SU-DHL-6 (cell line): Measurements from ENCODE around the gene RBMS3.

ENCODE experiments used
- EZH2phosphoT487 ChIP-seq: fragments of 200-600 bp; sonication (generic), shearing (Covaris generic); conservative IDR thresholded peaks from 2 replicates; pipeline ENCODE4 v1.6.1; 2018; ENCODE audit warnings: mild to moderate bottlenecking, antibody characterized with exemption, low read length, moderate library complexity, mixed read lengths
- TF ChIP-seq, protein P1 (sequence below): fragments of 200-600 bp; sonication (generic); IDR thresholded peaks from one replicate; pipeline ENCODE4 v1.5.1; 2017; ENCODE audit warnings: antibody characterized with exemption, mild to moderate bottlenecking, low read length, moderate library complexity; ENCODE audit not compliant: insufficient read depth, poor library complexity, severe bottlenecking

DNA sequence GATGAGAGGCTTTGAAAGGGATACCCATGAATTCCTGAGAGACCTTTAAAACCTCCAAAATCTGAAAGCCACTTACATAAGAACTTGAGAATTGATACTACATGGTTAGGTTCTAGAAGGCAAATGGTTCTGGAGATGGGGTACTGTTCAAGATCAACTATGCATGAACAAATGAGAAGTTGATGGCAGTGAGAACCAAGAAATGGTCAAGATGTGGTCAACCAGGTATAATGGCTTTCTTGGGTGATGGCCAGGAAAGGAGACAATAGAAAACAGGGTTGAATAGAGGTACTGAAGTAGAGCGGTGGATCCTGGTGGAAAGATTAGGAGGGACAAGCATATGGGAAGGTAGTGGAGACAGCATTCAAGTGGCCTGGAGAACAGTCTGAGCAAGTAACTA is 200.4 kb downstream of the RBMS3 start:
- TF ChIP-seq EZH2phosphoT487, result no peak
- TF ChIP-seq, protein P1, sequence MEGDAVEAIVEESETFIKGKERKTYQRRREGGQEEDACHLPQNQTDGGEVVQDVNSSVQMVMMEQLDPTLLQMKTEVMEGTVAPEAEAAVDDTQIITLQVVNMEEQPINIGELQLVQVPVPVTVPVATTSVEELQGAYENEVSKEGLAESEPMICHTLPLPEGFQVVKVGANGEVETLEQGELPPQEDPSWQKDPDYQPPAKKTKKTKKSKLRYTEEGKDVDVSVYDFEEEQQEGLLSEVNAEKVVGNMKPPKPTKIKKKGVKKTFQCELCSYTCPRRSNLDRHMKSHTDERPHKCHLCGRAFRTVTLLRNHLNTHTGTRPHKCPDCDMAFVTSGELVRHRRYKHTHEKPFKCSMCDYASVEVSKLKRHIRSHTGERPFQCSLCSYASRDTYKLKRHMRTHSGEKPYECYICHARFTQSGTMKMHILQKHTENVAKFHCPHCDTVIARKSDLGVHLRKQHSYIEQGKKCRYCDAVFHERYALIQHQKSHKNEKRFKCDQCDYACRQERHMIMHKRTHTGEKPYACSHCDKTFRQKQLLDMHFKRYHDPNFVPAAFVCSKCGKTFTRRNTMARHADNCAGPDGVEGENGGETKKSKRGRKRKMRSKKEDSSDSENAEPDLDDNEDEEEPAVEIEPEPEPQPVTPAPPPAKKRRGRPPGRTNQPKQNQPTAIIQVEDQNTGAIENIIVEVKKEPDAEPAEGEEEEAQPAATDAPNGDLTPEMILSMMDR, result no peak
